H9 (cell line): ENCODE results near the gene SPATA6. TPM values are rescaled to one million over a fixed set of nuclear protein-coding genes. Genes with fewer than 3 reads are reported as not detected.

Experiments
- DNase-seq: peaks from one replicate; pipeline ENCODE4 v3.0.0-alpha.2; 2017
- H2AFZ ChIP-seq: one replicate; pipeline ENCODE4 v1.6.1; 2013; ENCODE audit warnings: mild to moderate bottlenecking, low read length, control low read depth, moderate library complexity
- H2AK5ac ChIP-seq: 2 replicates; pipeline ENCODE4 v1.6.1; 2013; ENCODE audit warnings: low read length, control low read depth, mixed read lengths; ENCODE audit not compliant: insufficient read length
- H2BK120ac ChIP-seq: one replicate; pipeline ENCODE4 v1.6.1; 2013; ENCODE audit warnings: low read depth, mild to moderate bottlenecking, low read length, control low read depth, inconsistent platforms; ENCODE audit not compliant: poor library complexity, severe bottlenecking
- H2BK12ac ChIP-seq: 2 replicates; pipeline ENCODE4 v1.6.1; 2013; ENCODE audit warnings: low read length, control low read depth, mixed read lengths, low read depth; ENCODE audit not compliant: insufficient read length
- H2BK15ac ChIP-seq: 2 replicates; pipeline ENCODE4 v1.6.1; 2013; ENCODE audit warnings: low read depth, low read length, control low read depth
- H2BK20ac ChIP-seq: one replicate; pipeline ENCODE4 v1.6.1; 2013; ENCODE audit warnings: low read depth, mild to moderate bottlenecking, low read length, control low read depth, inconsistent platforms; ENCODE audit not compliant: poor library complexity, severe bottlenecking
- H2BK5ac ChIP-seq: 2 replicates; pipeline ENCODE4 v1.6.1; 2013; ENCODE audit warnings: low read length, control low read depth, mixed read lengths; ENCODE audit not compliant: insufficient read length
- H3K14ac ChIP-seq: 2 replicates; pipeline ENCODE4 v1.6.1; 2013; ENCODE audit warnings: low read length, control low read depth; ENCODE audit not compliant: insufficient read depth
- H3K18ac ChIP-seq: 2 replicates; pipeline ENCODE4 v1.6.1; 2013; ENCODE audit warnings: low read depth, mild to moderate bottlenecking, mixed read lengths, low read length, control low read depth; ENCODE audit not compliant: insufficient read length
- H3K23ac ChIP-seq: 2 replicates; pipeline ENCODE4 v1.6.1; 2013; ENCODE audit warnings: low read length, control low read depth, mixed read lengths, low read depth; ENCODE audit not compliant: insufficient read length
- H3K23me2 ChIP-seq: 2 replicates; pipeline ENCODE4 v1.6.1; 2013; ENCODE audit warnings: low read depth, mild to moderate bottlenecking, mixed read lengths, low read length, control low read depth; ENCODE audit not compliant: insufficient read length, poor library complexity, severe bottlenecking
- H3K27ac ChIP-seq: 2 replicates; pipeline ENCODE4 v1.5.1; 2013; ENCODE audit warnings: low read length, control low read depth, mixed read lengths, low read depth; ENCODE audit not compliant: insufficient read length
- H3K27me3 ChIP-seq: 2 replicates; pipeline ENCODE4 v1.6.1; 2013; ENCODE audit warnings: low read length, control low read depth, inconsistent platforms; ENCODE audit not compliant: insufficient read depth
- H3K4ac ChIP-seq: 2 replicates; pipeline ENCODE4 v1.6.1; 2013; ENCODE audit warnings: low read depth, mild to moderate bottlenecking, control low read depth, inconsistent platforms, low read length, moderate library complexity
- H3K4me1 ChIP-seq: 2 replicates; pipeline ENCODE4 v1.6.1; 2013; ENCODE audit warnings: low read length, control low read depth, inconsistent platforms; ENCODE audit not compliant: insufficient read depth
- H3K4me2 ChIP-seq: 2 replicates; pipeline ENCODE4 v1.6.1; 2013; ENCODE audit warnings: low read length, control low read depth, mixed read lengths; ENCODE audit not compliant: insufficient read length, insufficient read depth
- H3K56ac ChIP-seq: 2 replicates; pipeline ENCODE4 v1.6.1; 2013; ENCODE audit warnings: low read depth, mild to moderate bottlenecking, mixed read lengths, low read length, control low read depth; ENCODE audit not compliant: insufficient read length
- H3K79me1 ChIP-seq: 2 replicates; pipeline ENCODE4 v1.6.1; 2013; ENCODE audit warnings: low read depth, mild to moderate bottlenecking, moderate library complexity, low read length, control low read depth, inconsistent platforms; ENCODE audit not compliant: insufficient read depth, poor library complexity, severe bottlenecking
- H3K79me2 ChIP-seq: 2 replicates; pipeline ENCODE4 v1.6.1; 2013; ENCODE audit warnings: low read length, control low read depth, inconsistent platforms; ENCODE audit not compliant: insufficient read depth
- H3K9ac ChIP-seq: 2 replicates; pipeline ENCODE4 v1.6.1; 2013; ENCODE audit warnings: low read length, control low read depth, mixed read lengths; ENCODE audit not compliant: insufficient read length; ENCODE audit errors: extremely low read depth
- H3K9me3 ChIP-seq: one replicate; pipeline ENCODE4 v1.6.1; 2013; ENCODE audit warnings: low read depth, low read length, inconsistent platforms; ENCODE audit not compliant: control insufficient read depth
- H3T11ph ChIP-seq: one replicate; pipeline ENCODE4 v1.6.1; 2013; ENCODE audit warnings: mild to moderate bottlenecking, low read length, control low read depth, inconsistent platforms
- H4K20me1 ChIP-seq: one replicate; pipeline ENCODE4 v1.6.1; 2013; ENCODE audit not compliant: control insufficient read depth, insufficient read length, insufficient read depth
- H4K5ac ChIP-seq: 2 replicates; pipeline ENCODE4 v1.6.1; 2013; ENCODE audit warnings: low read depth, mild to moderate bottlenecking, mixed read lengths, low read length, control low read depth; ENCODE audit not compliant: insufficient read length
- H4K8ac ChIP-seq: replicated peaks from 2 replicates; pipeline ENCODE4 v1.6.1; 2013; ENCODE audit warnings: low read length, control low read depth, mixed read lengths, low read depth; ENCODE audit not compliant: insufficient read length
- H4K91ac ChIP-seq: 2 replicates; pipeline ENCODE4 v1.6.1; 2013; ENCODE audit warnings: low read depth, mild to moderate bottlenecking, moderate library complexity, mixed read lengths, low read length, control low read depth; ENCODE audit not compliant: insufficient read length
- H3K27ac Mint-ChIP-seq, 3 experiments: 2 replicates in 2 of 3; 3 replicates in 1 of 3; pipeline ENCODE4 v1.8.0; 2020 to 2021; ENCODE audit warnings: mixed read lengths in 3 of 3, mild to moderate bottlenecking in 1 of 3, moderate library complexity in 1 of 3
- H3K27me3 Mint-ChIP-seq: 2 replicates; pipeline ENCODE4 v1.8.0; 2021; ENCODE audit warnings: low read depth, mild to moderate bottlenecking, moderate library complexity, mixed read lengths
- H3K36me3 Mint-ChIP-seq, 3 experiments: 2 replicates in 2 of 3; 3 replicates in 1 of 3; pipeline ENCODE4 v1.8.0; 2020 to 2021; ENCODE audit warnings: low read depth in 3 of 3, mixed read lengths in 3 of 3; ENCODE audit not compliant: insufficient read depth in 1 of 3
- H3K4me1 Mint-ChIP-seq, 2 experiments: 2 replicates each; pipeline ENCODE4 v1.8.0; 2020; ENCODE audit warnings: mixed read lengths in 2 of 2
- H3K4me3 Mint-ChIP-seq, 2 experiments: 2 replicates in 1 of 2; 3 replicates in 1 of 2; pipeline ENCODE4 v1.8.0; 2020 to 2021; ENCODE audit warnings: mild to moderate bottlenecking in 2 of 2, mixed read lengths in 2 of 2, moderate library complexity in 1 of 2
- H3K9me3 Mint-ChIP-seq, 2 experiments: 2 replicates in 1 of 2; 3 replicates in 1 of 2; pipeline ENCODE4 v1.8.0; 2020; ENCODE audit warnings: mild to moderate bottlenecking in 2 of 2, mixed read lengths in 2 of 2, moderate library complexity in 1 of 2
- CTCF ChIP-seq: fragments of 200-600 bp; sonication (generic); conservative IDR thresholded peaks from 3 replicates; pipeline ENCODE4 v1.8.0; 2021; ENCODE audit warnings: antibody characterized with exemption, mild to moderate bottlenecking
- WGBS: extraction: QIAGEN DNeasy Blood & Tissue Kit; methylation state at CpG from one replicate; pipeline ENCODE4 v1.1.7; 2013; ENCODE audit warnings: missing lambda C conversion rate, low lambda C conversion rate, mixed read lengths; ENCODE audit not compliant: insufficient read length; ENCODE audit errors: extremely low coverage; 5-methylcytosine and 5-hydroxymethylcytosine counted together
- total RNA-seq: library from RNA; stranded (reverse); gene quantifications from 2 replicates; pipeline ENCODE4 v1.2.1, GENCODE V29; 2021

Gene SPATA6
- total RNA-seq, 1 experiment from 2014 or later, result 8.0 TPM

GRCh38 chr1:48341221-48341620, 130.8 kb downstream of the SPATA6 start:
- Mint-ChIP-seq H3K4me1 (no peaks in the 10 kb centered on the region), H3K27ac (no peak overlapping the region), H3K4me3 (no peak overlapping the region), H3K9me3 (peaks cover 3 to 8% of the 10 kb centered on the region in 2 experiments; a peak in 3 of 5 replicates), H3K27me3 (no peaks in the 10 kb centered on the region), H3K36me3 (peaks cover 2 to 8% (median 5%) of the 10 kb centered on the region in 3 experiments; a peak in 5 of 7 replicates)
- no peaks in the 10 kb centered on the region for H3K79me1 ChIP-seq
- no peak overlapping the region for H3K18ac ChIP-seq
- no peak overlapping the region for H4K8ac ChIP-seq
- no peak overlapping the region for H3T11ph ChIP-seq
- H2BK15ac ChIP-seq, result no peak overlapping the region
- H3K4ac ChIP-seq, result no peak overlapping the region
- no peak overlapping the region for H3K56ac ChIP-seq
- H3K23ac ChIP-seq, result no peak overlapping the region
- H2BK5ac ChIP-seq, result no peak overlapping the region
- no peak overlapping the region for H2BK12ac ChIP-seq
- H3K27me3 ChIP-seq, result no peaks in the 10 kb centered on the region
- H2BK120ac ChIP-seq, result no peak overlapping the region
- no peak overlapping the region for H3K9ac ChIP-seq
- no peak overlapping the region for H3K4me2 ChIP-seq
- no peak overlapping the region for H4K5ac ChIP-seq
- no peaks in the 10 kb centered on the region for H3K79me2 ChIP-seq
- H3K27ac ChIP-seq, result no peak overlapping the region
- no peaks in the 10 kb centered on the region for H3K23me2 ChIP-seq
- no peaks in the 10 kb centered on the region for H3K9me3 ChIP-seq
- TF ChIP-seq CTCF, result no peak
- H2BK20ac ChIP-seq, result no peak overlapping the region
- H4K91ac ChIP-seq, result no peak overlapping the region
- H2AK5ac ChIP-seq, result no peak overlapping the region
- WGBS, result no CpG with 5 or more reads among the region's 3 CpGs
- no peaks in the 10 kb centered on the region for H3K4me1 ChIP-seq
- no peak overlapping the region for H2AFZ ChIP-seq
- no peak for DNase-seq
- H4K20me1 ChIP-seq, result no peaks in the 10 kb centered on the region
- no peak overlapping the region for H3K14ac ChIP-seq
